SK-N-SH (cell line): Measurements from ENCODE around the gene SLC25A21. TPM values are rescaled to one million over a fixed set of nuclear protein-coding genes. Genes with fewer than 3 reads are reported as not detected.

Experiments used
- CTCF ChIA-PET: fragments of 300-600, 350-600 bp; formaldehyde crosslinking; extraction: SDS; loops from one replicate; lab custom pipeline; 2021; lab: Yijun Ruan, JAX
- POLR2A ChIA-PET: fragments of 350-600 bp; sonication (Branson Sonifier 250); formaldehyde crosslinking; extraction: SDS; loops from one replicate; lab custom pipeline; 2020; ENCODE audit warnings: antibody characterized with exemption, inconsistent platforms; lab: Yijun Ruan, JAX
- DNase-seq: peaks from one replicate; pipeline ENCODE4 v3.0.0; 2012
- H2AFZ ChIP-seq: fragments of 200-600 bp; sonication (generic); 2 replicates; pipeline ENCODE4 v1.8.1; 2016; ENCODE audit warnings: antibody characterized with exemption, mild to moderate bottlenecking, low read depth
- H3F3A ChIP-seq: fragments of 200-600 bp; sonication (generic); replicated peaks from 2 replicates; pipeline ENCODE3; 2016; ENCODE audit warnings: antibody characterized with exemption, mild to moderate bottlenecking; ENCODE audit not compliant: insufficient read depth
- H3K27ac ChIP-seq, 2 experiments: fragments of 200-500 bp in 1 of 2; fragments of 200-600 bp in 1 of 2; sonication (Bioruptor generic) in 1 of 2; sonication (generic), shearing (Covaris generic) in 1 of 2; 2 replicates each; pipeline versions ENCODE4 v1.5.1 to v1.6.1; 2014 to 2016; ENCODE audit warnings: low read depth in 2 of 2, inconsistent platforms in 1 of 2, low read length in 1 of 2, mild to moderate bottlenecking in 1 of 2, mixed read lengths in 1 of 2
- H3K27me3 ChIP-seq: fragments of 200-600 bp; sonication (generic), shearing (Covaris generic); 2 replicates; pipeline ENCODE4 v1.6.1; 2016; ENCODE audit warnings: mixed run types; ENCODE audit not compliant: insufficient read depth
- H3K36me3 ChIP-seq, 2 experiments: fragments of 200-500 bp in 1 of 2; fragments of 200-600 bp in 1 of 2; sonication (Bioruptor generic) in 1 of 2; sonication (generic) in 1 of 2; replicated peaks in 1 of 2; 2 replicates each; pipeline versions ENCODE3 to v1.5.1; 2014 to 2016; ENCODE audit warnings: low read length in 1 of 2, mild to moderate bottlenecking in 1 of 2; ENCODE audit not compliant: insufficient read depth in 2 of 2, control insufficient read depth in 1 of 2
- H3K4me1 ChIP-seq, 2 experiments: fragments of 200-500 bp in 1 of 2; fragments of 200-600 bp in 1 of 2; sonication (Bioruptor generic) in 1 of 2; sonication (generic), shearing (Covaris generic) in 1 of 2; 2 replicates each; pipeline versions ENCODE4 v1.5.1 to v1.6.1; 2014 to 2016; ENCODE audit warnings: low read depth in 1 of 2, low read length in 1 of 2, mixed run types in 1 of 2; ENCODE audit not compliant: insufficient read depth in 2 of 2, control insufficient read depth in 1 of 2
- H3K4me2 ChIP-seq: fragments of 200-600 bp; sonication (generic), shearing (Covaris generic); 2 replicates; pipeline ENCODE4 v1.6.1; 2017; ENCODE audit warnings: mixed run types
- H3K4me3 ChIP-seq, 2 experiments: fragments of 200-500 bp in 1 of 2; fragments of 200-600 bp in 1 of 2; sonication (Bioruptor generic) in 1 of 2; sonication (generic), shearing (Covaris generic) in 1 of 2; 2 replicates each; pipeline versions ENCODE4 v1.5.1 to v1.8.1; 2014 to 2016; ENCODE audit warnings: low read depth in 2 of 2, inconsistent platforms in 1 of 2, low read length in 1 of 2, mild to moderate bottlenecking in 1 of 2, mixed read lengths in 1 of 2, moderate library complexity in 1 of 2
- H3K79me2 ChIP-seq: fragments of 200-600 bp; sonication (generic); 2 replicates; pipeline ENCODE4 v1.8.1; 2017; ENCODE audit warnings: mild to moderate bottlenecking; ENCODE audit not compliant: insufficient read depth
- H3K9ac ChIP-seq: fragments of 200-600 bp; sonication (generic); 2 replicates; pipeline ENCODE4 v1.6.1; 2017; ENCODE audit warnings: mixed run types
- H3K9me2 ChIP-seq: fragments of 200-600 bp; sonication (generic); 2 replicates; pipeline ENCODE4 v1.6.1; 2017; ENCODE audit warnings: mixed run types
- H3K9me3 ChIP-seq: fragments of 200-600 bp; sonication (generic); 2 replicates; pipeline ENCODE4 v1.6.1; 2017; ENCODE audit warnings: mixed run types, mild to moderate bottlenecking, moderate library complexity
- H4K20me1 ChIP-seq: fragments of 200-600 bp; sonication (generic); 2 replicates; pipeline ENCODE4 v1.6.1; 2017; ENCODE audit warnings: mild to moderate bottlenecking, mixed run types; ENCODE audit not compliant: insufficient read depth
- ELF1 ChIP-seq: IDR thresholded peaks from 2 replicates; pipeline ENCODE4 v1.4.0; 2012
- EP300 ChIP-seq, 2 experiments: IDR thresholded peaks; 2 replicates each; pipeline versions ENCODE4 v1.4.0 to v1.6.1; 2012; ENCODE audit warnings: borderline replicate concordance in 1 of 2, low read depth in 1 of 2, low read length in 1 of 2
- EZH2phosphoT487 ChIP-seq: fragments of 200-600 bp; sonication (generic); IDR thresholded peaks from 2 replicates; pipeline ENCODE4 v1.6.1; 2017; ENCODE audit warnings: low read depth, mixed run types, mild to moderate bottlenecking, antibody characterized with exemption, moderate library complexity, borderline replicate concordance
- FOXJ3 ChIP-seq: sonication (generic); formaldehyde crosslinking; IDR thresholded peaks from 2 replicates; pipeline ENCODE4 v1.5.1; 2020; ENCODE audit warnings: mild to moderate bottlenecking, missing genetic modification reagents
- FOXM1 ChIP-seq: IDR thresholded peaks from 2 replicates; pipeline ENCODE4 v1.4.0; 2012; ENCODE audit warnings: low read depth, mild to moderate bottlenecking
- GABPA ChIP-seq: IDR thresholded peaks from 2 replicates; pipeline ENCODE4 v1.4.0; 2012; ENCODE audit warnings: low read depth, mild to moderate bottlenecking
- GATA2 ChIP-seq: sonication (generic); formaldehyde crosslinking; IDR thresholded peaks from 2 replicates; pipeline ENCODE4 v1.5.0; 2020; ENCODE audit warnings: mild to moderate bottlenecking, missing genetic modification reagents
- MEF2A ChIP-seq: IDR thresholded peaks from 2 replicates; pipeline ENCODE4 v1.4.0; 2012; ENCODE audit warnings: low read depth, borderline replicate concordance
- MXI1 ChIP-seq: IDR thresholded peaks from 2 replicates; pipeline ENCODE4 v1.6.1; 2012; ENCODE audit warnings: mild to moderate bottlenecking, low read depth, low read length, improper control_type of control experiment
- NFIC ChIP-seq: IDR thresholded peaks from 2 replicates; pipeline ENCODE4 v1.4.0; 2012; ENCODE audit warnings: borderline replicate concordance
- POLR2AphosphoS5 ChIP-seq: IDR thresholded peaks from 2 replicates; pipeline ENCODE4 v1.6.1; 2012; ENCODE audit warnings: low read depth, low read length
- RFX5 ChIP-seq: IDR thresholded peaks from 2 replicates; pipeline ENCODE4 v1.6.1; 2012; ENCODE audit warnings: mild to moderate bottlenecking, improper control_type of control experiment, low read length
- SIN3A ChIP-seq: IDR thresholded peaks from 2 replicates; pipeline ENCODE4 v1.6.1; 2012; ENCODE audit warnings: low read depth, mild to moderate bottlenecking, low read length, moderate library complexity, borderline replicate concordance
- SMC3 ChIP-seq: IDR thresholded peaks from 2 replicates; pipeline ENCODE4 v1.6.1; 2012; ENCODE audit warnings: low read depth, low read length, improper control_type of control experiment
- TAF1 ChIP-seq: IDR thresholded peaks from 2 replicates; pipeline ENCODE4 v1.6.1; 2012; ENCODE audit warnings: low read depth, mild to moderate bottlenecking, low read length, moderate library complexity, borderline replicate concordance
- TCF12 ChIP-seq: IDR thresholded peaks from 2 replicates; pipeline ENCODE4 v1.4.0; 2012
- TEAD4 ChIP-seq: IDR thresholded peaks from 2 replicates; pipeline ENCODE4 v1.4.0; 2012; ENCODE audit warnings: mild to moderate bottlenecking, borderline replicate concordance; ENCODE audit not compliant: insufficient read depth
- WGBS: methylation state at CpG from one replicate; pipeline ENCODE4 v1.1.6; 2017; ENCODE audit warnings: low lambda C conversion rate; 5-methylcytosine and 5-hydroxymethylcytosine counted together
- polyA plus RNA-seq, 3 experiments: library from polyadenylated mRNA; depleted of rRNA; stranded (reverse); fragments of >200 nt; gene quantifications; 2 replicates each; pipeline ENCODE4 v1.2.3, GENCODE V29; 2012
- TF ChIP-seq, protein P1 (sequence below): IDR thresholded peaks from 2 replicates; pipeline ENCODE4 v1.4.0; 2012; ENCODE audit warnings: low read depth, borderline replicate concordance
- TF ChIP-seq, protein P2 (sequence below): IDR thresholded peaks from 2 replicates; pipeline ENCODE4; 2012
- TF ChIP-seq, protein P3 (sequence below): fragments of 150-350 bp; IDR thresholded peaks from 2 replicates; pipeline ENCODE4 v1.6.1; 2016; ENCODE audit warnings: mild to moderate bottlenecking, low read depth, low read length

The SLC25A21 gene
- polyA plus RNA-seq, 1 of the 3 experiments (the other 2 are of a cell fraction) = not detected

DNA sequence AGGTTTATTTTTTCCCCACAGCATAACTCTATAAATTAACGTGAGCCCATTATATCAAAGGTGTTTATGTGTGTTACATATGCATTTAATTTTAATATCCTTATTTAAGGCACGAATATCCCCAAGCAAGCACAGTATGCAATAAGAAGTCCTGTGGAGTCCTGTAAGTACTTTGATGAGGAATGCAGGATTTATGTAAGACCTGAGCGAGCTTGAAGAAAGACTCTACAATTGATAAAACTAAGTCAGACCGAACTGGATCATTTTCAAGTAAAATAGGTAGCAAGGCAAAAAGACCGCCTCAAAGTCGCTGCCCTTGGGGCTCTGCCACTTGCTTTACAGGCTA lies 755 bp downstream of the SLC25A21 start (continued):
- TF ChIP-seq, protein P1, sequence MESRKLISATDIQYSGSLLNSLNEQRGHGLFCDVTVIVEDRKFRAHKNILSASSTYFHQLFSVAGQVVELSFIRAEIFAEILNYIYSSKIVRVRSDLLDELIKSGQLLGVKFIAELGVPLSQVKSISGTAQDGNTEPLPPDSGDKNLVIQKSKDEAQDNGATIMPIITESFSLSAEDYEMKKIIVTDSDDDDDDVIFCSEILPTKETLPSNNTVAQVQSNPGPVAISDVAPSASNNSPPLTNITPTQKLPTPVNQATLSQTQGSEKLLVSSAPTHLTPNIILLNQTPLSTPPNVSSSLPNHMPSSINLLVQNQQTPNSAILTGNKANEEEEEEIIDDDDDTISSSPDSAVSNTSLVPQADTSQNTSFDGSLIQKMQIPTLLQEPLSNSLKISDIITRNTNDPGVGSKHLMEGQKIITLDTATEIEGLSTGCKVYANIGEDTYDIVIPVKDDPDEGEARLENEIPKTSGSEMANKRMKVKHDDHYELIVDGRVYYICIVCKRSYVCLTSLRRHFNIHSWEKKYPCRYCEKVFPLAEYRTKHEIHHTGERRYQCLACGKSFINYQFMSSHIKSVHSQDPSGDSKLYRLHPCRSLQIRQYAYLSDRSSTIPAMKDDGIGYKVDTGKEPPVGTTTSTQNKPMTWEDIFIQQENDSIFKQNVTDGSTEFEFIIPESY = no peak
- TF ChIP-seq SMC3 = no peak
- TF ChIP-seq MEF2A = no peak
- TF ChIP-seq, protein P2, sequence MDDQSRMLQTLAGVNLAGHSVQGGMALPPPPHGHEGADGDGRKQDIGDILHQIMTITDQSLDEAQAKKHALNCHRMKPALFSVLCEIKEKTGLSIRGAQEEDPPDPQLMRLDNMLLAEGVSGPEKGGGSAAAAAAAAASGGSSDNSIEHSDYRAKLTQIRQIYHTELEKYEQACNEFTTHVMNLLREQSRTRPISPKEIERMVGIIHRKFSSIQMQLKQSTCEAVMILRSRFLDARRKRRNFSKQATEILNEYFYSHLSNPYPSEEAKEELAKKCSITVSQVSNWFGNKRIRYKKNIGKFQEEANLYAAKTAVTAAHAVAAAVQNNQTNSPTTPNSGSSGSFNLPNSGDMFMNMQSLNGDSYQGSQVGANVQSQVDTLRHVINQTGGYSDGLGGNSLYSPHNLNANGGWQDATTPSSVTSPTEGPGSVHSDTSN = no peak
- TF ChIP-seq FOXM1 = no peak
- no peak for TF ChIP-seq GABPA
- TF ChIP-seq ELF1 = no peak
- no peak for TF ChIP-seq GATA2 (CRISPR knock-in tag)
- TF ChIP-seq, all 33 proteins: peak for 0

DNA sequence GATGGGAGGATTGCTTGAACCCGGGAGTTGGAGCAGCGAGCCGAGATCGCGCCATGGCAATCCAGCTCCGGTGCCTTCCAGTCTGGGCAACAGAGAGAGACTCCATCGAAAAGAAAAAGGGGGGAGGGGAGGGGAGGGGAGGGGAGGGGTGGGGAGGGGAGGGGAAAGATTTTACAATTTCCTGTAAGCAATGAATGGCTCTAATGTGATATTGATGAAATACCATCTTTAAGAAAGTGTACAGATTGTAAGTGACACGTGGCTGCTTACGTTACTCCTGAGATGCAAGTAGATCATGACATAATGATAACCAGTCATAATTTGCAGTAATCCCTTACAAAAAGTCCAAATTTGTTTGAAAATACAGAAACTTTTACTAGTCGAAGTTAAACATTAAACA lies 1.4 kb downstream of the SLC25A21 start:
- CTCF ChIA-PET = no interaction called here
- Histone ChIP-seq H3K4me3 (no peak overlapping the region), H2AFZ (no peak overlapping the region), H3K4me1 (no peaks in the 10 kb centered on the region), H4K20me1 (no peaks in the 10 kb centered on the region), H3K36me3 (no peaks in the 10 kb centered on the region), H3K9me2 (no peaks in the 10 kb centered on the region), H3K27me3 (no peaks in the 10 kb centered on the region; the same call in 1 of the 2 replicates)
- 7% methylated on average over 8 of the region's 10 CpGs for WGBS
- no peak for DNase-seq
- TF ChIP-seq NFIC = no peak
- no peak for TF ChIP-seq EZH2phosphoT487
- TF ChIP-seq TAF1 = no peak
- no peak for TF ChIP-seq SMC3
- no peak for TF ChIP-seq TEAD4
- TF ChIP-seq POLR2AphosphoS5 = no peak
- TF ChIP-seq, all 33 proteins: peak for 0
- Histone ChIP-seq H3K27ac (no peak overlapping the region), H3F3A (no peaks in the 10 kb centered on the region), H3K4me2 (no peak overlapping the region), H3K9ac (no peak overlapping the region), H3K9me3 (no peaks in the 10 kb centered on the region), H3K79me2 (no peaks in the 10 kb centered on the region)
- POLR2A ChIA-PET = no interaction called here

DNA sequence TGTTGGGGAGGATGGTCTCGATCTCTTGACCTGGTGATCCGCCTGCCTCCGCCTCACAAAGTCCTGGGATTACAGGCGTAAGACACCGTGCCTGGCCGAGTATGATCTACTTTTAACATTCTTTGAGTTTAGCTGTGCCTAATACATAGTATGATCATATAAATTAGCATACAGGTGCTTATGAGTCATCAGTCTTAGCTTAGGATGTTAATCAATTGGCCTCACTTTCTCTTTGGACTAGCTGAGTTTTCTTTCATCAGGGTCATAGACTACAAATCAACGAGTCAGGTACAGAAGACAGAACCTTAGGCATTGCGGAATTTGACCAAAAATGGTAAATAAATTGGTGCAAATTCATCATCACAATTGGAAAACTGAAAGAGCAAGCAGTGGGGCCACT lies 2.2 kb downstream of the SLC25A21 start:
- Histone ChIP-seq H4K20me1 (no peaks in the 10 kb centered on the region), H3K36me3 (no peaks in the 10 kb centered on the region), H3K27me3 (no peaks in the 10 kb centered on the region; the same call in 1 of the 2 replicates), H3K27ac (no peak overlapping the region), H3K79me2 (no peaks in the 10 kb centered on the region), H3K4me1 (no peaks in the 10 kb centered on the region), H3K9me2 (no peaks in the 10 kb centered on the region), H3K9me3 (no peaks in the 10 kb centered on the region), H3F3A (no peaks in the 10 kb centered on the region), H3K4me2 (no peak overlapping the region), H2AFZ (no peak overlapping the region), H3K4me3 (no peak overlapping the region), H3K9ac (no peak overlapping the region)
- CTCF ChIA-PET = interaction anchor here (1.6 kb wide), 1 partner anchor 20 kb away, joined by 3 read pairs; no protein-coding TSS in a partner anchor
- 3% methylated on average over 8 of the region's 8 CpGs for WGBS
- DNase-seq = no peak
- TF ChIP-seq RFX5 (no peak), EP300 (IDR thresholded peaks at IDR 0.05; ENCODE audit: borderline replicate concordance in 1 of 2, low read depth in 1 of 2, low read length in 1 of 2) (no peak), SIN3A (no peak), MXI1 (no peak), ELF1 (no peak), TCF12 (no peak), TEAD4 (no peak), FOXJ3 (CRISPR knock-in tag) (no peak)
- TF ChIP-seq, protein P3, sequence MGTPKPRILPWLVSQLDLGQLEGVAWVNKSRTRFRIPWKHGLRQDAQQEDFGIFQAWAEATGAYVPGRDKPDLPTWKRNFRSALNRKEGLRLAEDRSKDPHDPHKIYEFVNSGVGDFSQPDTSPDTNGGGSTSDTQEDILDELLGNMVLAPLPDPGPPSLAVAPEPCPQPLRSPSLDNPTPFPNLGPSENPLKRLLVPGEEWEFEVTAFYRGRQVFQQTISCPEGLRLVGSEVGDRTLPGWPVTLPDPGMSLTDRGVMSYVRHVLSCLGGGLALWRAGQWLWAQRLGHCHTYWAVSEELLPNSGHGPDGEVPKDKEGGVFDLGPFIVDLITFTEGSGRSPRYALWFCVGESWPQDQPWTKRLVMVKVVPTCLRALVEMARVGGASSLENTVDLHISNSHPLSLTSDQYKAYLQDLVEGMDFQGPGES = no peak
- TF ChIP-seq, all 33 proteins: peak for 0
- POLR2A ChIA-PET = no interaction called here
